Testis (tissue), 3 donors: ENCODE data around the gene ZRANB3. TPM values are rescaled to one million over a fixed set of nuclear protein-coding genes. Genes with fewer than 3 reads are reported as not detected.

Experiments used
- DNase-seq: peaks from one replicate; pipeline ENCODE4 v3.0.0-alpha.2; 2019
- H3K27ac ChIP-seq, 2 donors: fragments of 200-600 bp; sonication (generic); one replicate each; pipeline ENCODE4 v1.5.1; 2019
- H3K27me3 ChIP-seq: fragments of 200-600 bp; sonication (generic); one replicate; pipeline ENCODE4 v1.5.1; 2019
- H3K36me3 ChIP-seq: fragments of 200-600 bp; sonication (generic); one replicate; pipeline ENCODE4 v1.5.1; 2017; ENCODE audit warnings: low read depth; ENCODE audit errors: missing control alignments
- H3K4me1 ChIP-seq: fragments of 200-600 bp; sonication (generic); one replicate; pipeline ENCODE4 v1.5.1; 2019
- H3K4me3 ChIP-seq, 2 donors: fragments of 200-600 bp; sonication (generic); one replicate each; pipeline ENCODE4 v1.5.1; 2017 to 2019
- H3K9me3 ChIP-seq: fragments of 200-600 bp; sonication (generic); one replicate; pipeline ENCODE4 v1.5.1; 2017
- POLR2A ChIP-seq: fragments of 450-650 bp; IDR thresholded peaks from one replicate; pipeline ENCODE4 v1.6.1; 2017; ENCODE audit warnings: antibody characterized with exemption, mild to moderate bottlenecking, moderate library complexity
- WGBS, 2 donors: methylation state at CpG; one replicate each; pipeline ENCODE4 v1.1.5; 2018; 5-methylcytosine and 5-hydroxymethylcytosine counted together
- intact Hi-C: fragments of 100-400 bp; cut with DNase I; formaldehyde crosslinking; loops from one replicate; pipeline ENCODE4 v1.15.1; 2023; ENCODE audit warnings: low total_unique reads
- polyA plus RNA-seq: library from polyadenylated mRNA; stranded (reverse); fragments of 350-450 nt; fragmentation: Illumina TruSeq; extraction: RNeasy Lipid Tissue Mini Kit (QIAGEN cat#74804); gene quantifications from one replicate; pipeline ENCODE4 v1.2.3, GENCODE V29; 2014; ENCODE audit warnings: low read depth, low replicate concordance; ENCODE audit not compliant: insufficient read depth
- total RNA-seq, 2 donors: library from RNA; depleted of rRNA; stranded (reverse); fragments of >200 nt; gene quantifications; one replicate each; pipeline ENCODE4 v1.2.3, GENCODE V29; 2016
- TF ChIP-seq, protein P1 (sequence below), 3 experiments: fragments of 450-650 bp in 2 of 3; fragments of 200-600 bp in 1 of 3; sonication (generic) in 1 of 3; IDR thresholded peaks; one replicate each; pipeline ENCODE4 v1.5.1; 2016 to 2019; ENCODE audit warnings: antibody characterized with exemption in 3 of 3, mild to moderate bottlenecking in 2 of 3, moderate library complexity in 1 of 3

The ZRANB3 gene
- total and polyA plus RNA-seq, 3 donors from 2014 or later = 8.6 to 28.8 (median 19.3) TPM

- no peaks in the 10 kb centered on the region for H3K4me1 ChIP-seq
These were observed 431.1 kb downstream of the ZRANB3 start for GRCh38 chr2:135099802-135100483.

DNA sequence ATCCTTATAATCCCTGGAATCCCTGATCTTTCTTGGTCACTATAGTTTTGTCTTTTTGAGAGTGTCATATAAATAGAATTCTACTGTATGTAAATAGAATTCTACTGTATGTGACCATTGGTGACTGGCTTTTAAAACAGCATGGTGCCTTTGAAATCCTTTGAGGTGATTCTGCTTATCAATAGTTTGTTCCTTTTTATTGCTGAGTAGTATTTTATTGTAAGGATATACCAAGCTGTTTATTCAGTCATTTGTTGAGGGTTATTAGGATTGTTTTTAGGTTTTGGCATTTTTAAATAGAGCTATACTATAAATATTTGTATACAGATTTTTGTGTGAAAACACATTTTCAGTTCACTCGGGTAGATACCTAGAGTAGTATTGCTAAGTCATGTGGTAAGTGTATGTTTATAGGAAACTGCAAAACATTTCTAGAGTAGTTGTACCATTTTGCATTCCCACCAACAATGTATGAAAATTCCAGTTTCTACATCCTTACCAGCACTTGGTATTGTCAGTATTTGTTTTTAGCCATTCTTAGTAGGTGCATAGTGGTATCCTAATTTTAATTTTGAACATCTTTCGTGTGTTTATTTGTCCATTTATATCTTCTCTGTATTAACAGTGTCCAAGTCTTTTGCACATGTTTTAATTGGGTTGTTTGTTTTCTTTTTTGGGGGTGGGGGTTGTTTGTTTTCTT, 433.3 kb downstream of the ZRANB3 start:
- Histone ChIP-seq H3K9me3 (no peaks in the 10 kb centered on the region), H3K27ac (no peak overlapping the region), H3K27me3 (no peaks in the 10 kb centered on the region), H3K4me3 (no peak overlapping the region), H3K36me3 (no peaks in the 10 kb centered on the region), H3K4me1 (no peaks in the 10 kb centered on the region)
- 97 to 98% methylated on average over 2 of the region's 2 CpGs for WGBS, 2 donors
- intact Hi-C loops = no loop called here
- no peak for DNase-seq
- TF ChIP-seq, protein P1, sequence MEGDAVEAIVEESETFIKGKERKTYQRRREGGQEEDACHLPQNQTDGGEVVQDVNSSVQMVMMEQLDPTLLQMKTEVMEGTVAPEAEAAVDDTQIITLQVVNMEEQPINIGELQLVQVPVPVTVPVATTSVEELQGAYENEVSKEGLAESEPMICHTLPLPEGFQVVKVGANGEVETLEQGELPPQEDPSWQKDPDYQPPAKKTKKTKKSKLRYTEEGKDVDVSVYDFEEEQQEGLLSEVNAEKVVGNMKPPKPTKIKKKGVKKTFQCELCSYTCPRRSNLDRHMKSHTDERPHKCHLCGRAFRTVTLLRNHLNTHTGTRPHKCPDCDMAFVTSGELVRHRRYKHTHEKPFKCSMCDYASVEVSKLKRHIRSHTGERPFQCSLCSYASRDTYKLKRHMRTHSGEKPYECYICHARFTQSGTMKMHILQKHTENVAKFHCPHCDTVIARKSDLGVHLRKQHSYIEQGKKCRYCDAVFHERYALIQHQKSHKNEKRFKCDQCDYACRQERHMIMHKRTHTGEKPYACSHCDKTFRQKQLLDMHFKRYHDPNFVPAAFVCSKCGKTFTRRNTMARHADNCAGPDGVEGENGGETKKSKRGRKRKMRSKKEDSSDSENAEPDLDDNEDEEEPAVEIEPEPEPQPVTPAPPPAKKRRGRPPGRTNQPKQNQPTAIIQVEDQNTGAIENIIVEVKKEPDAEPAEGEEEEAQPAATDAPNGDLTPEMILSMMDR (IDR thresholded peaks at IDR 0.05) = no peak
- TF ChIP-seq POLR2A = no peak

More at GRCh38 chr2:135099802-135100483, 431.1 kb downstream of the ZRANB3 start:
- no peak for DNase-seq
- intact Hi-C loops = no loop called here
- 79 to 88% methylated on average over 5 of the region's 5 CpGs for WGBS, 2 donors
- Histone ChIP-seq H3K27ac (no peak overlapping the region), H3K36me3 (no peaks in the 10 kb centered on the region), H3K4me3 (no peak overlapping the region), H3K9me3 (no peaks in the 10 kb centered on the region), H3K27me3 (no peaks in the 10 kb centered on the region)
- TF ChIP-seq POLR2A = no peak
- TF ChIP-seq, protein P1 (IDR thresholded peaks at IDR 0.05) = no peak

DNA sequence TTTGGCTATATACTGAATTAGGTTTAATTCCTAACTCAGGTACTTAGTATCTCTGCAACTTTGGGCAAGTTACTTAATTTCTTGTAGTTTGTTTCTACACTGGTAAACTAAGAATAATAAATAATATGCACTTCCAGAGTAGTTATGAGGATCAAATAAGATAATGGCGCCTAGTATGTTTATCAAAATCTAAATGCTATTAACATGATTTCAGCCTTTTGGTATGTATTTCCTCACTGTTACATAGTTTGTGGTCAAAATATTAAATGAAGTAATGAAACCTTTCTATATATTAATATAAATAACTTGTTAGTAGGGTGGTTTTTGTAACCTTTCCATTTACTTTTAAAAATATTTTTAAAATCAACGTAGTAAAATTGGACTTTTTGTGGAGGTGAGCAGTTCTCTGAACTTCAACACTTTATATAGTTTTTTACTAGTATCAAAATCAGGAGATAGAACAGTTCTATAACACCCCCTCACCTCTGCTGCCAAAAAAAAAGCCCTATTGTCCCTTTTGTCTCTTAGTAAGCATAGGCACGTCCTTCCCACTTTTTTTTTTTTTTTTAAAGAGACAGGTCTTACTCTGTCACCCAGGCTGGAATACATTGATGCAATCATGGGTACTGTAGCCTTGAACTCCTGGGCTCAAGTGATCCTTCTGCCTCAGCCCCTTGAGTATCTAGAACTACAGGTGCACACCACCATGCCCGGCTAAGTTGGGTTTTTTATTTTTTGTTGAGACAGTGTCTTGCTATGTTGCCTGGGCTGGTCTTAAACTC, 434.2 kb downstream of the ZRANB3 start:
- H3K27ac ChIP-seq = no peak overlapping the region
- intact Hi-C loops = no loop called here
- no peak overlapping the region for H3K4me3 ChIP-seq
- H3K4me1 ChIP-seq = no peaks in the 10 kb centered on the region
- no peak for TF ChIP-seq POLR2A
- TF ChIP-seq, protein P1 (IDR thresholded peaks at IDR 0.05) = no peak
- no peaks in the 10 kb centered on the region for H3K9me3 ChIP-seq
- H3K27me3 ChIP-seq = no peaks in the 10 kb centered on the region
- 75 to 79% methylated on average over 4 of the region's 4 CpGs for WGBS, 2 donors
- DNase-seq = no peak
- H3K36me3 ChIP-seq = no peaks in the 10 kb centered on the region

- TF ChIP-seq, protein P1 (IDR thresholded peaks at IDR 0.05) = no peak
- no peak for TF ChIP-seq POLR2A
- intact Hi-C loops = no loop called here
These were observed 435.4 kb downstream of the ZRANB3 start for GRCh38 chr2:135095591-135095990.

More at GRCh38 chr2:135095591-135095990, 435.4 kb downstream of the ZRANB3 start:
- H3K9me3 ChIP-seq = no peaks in the 10 kb centered on the region
- 91 to 97% methylated on average over 3 of the region's 3 CpGs for WGBS, 2 donors
- DNase-seq = no peak
- no peaks in the 10 kb centered on the region for H3K27me3 ChIP-seq
- no peak overlapping the region for H3K4me3 ChIP-seq
- H3K36me3 ChIP-seq = no peaks in the 10 kb centered on the region
- H3K27ac ChIP-seq = no peak overlapping the region
- no peaks in the 10 kb centered on the region for H3K4me1 ChIP-seq
